ENCODE results near the gene USHBP1.

GRCh38 chr19:17285415-17286135, 21.0 kb upstream of the USHBP1 start:
- TF ChIP-seq YY1 (IDR thresholded peaks at IDR 0.05; ENCODE audit: insufficient read depth, insufficient read length) (no peak), ZNF274 (IDR thresholded peaks at IDR 0.05; ENCODE audit: low read depth, low read length) (no peak), SUZ12 (IDR thresholded peaks at IDR 0.05; ENCODE audit: extremely low read depth, insufficient read depth, insufficient read length) (no peak)

Measured in NT2/D1 (cell line).